Prostate gland (tissue), 2 donors: Measurements from ENCODE around the gene PSEN1. TPM values are rescaled to one million over a fixed set of nuclear protein-coding genes. Genes with fewer than 3 reads are reported as not detected.

ENCODE experiments used
- DNase-seq: peaks from one replicate; pipeline ENCODE4 v3.0.0-alpha.2; 2019; ENCODE audit warnings: low spot score
- H3K27ac ChIP-seq, 2 donors: fragments of 200-600 bp; sonication (generic); 2 replicates each; pipeline ENCODE4 v1.5.1; 2017 to 2019
- H3K27me3 ChIP-seq: fragments of 200-600 bp; sonication (generic); replicated peaks from 2 replicates; pipeline ENCODE4 v1.5.1; 2019; ENCODE audit not compliant: insufficient read depth
- H3K36me3 ChIP-seq, 2 donors: fragments of 200-600 bp; sonication (generic); 1 replicate in 1 of 2; 2 replicates in 1 of 2; pipeline versions ENCODE4 v1.5.1 to v1.8.1; 2017 to 2019
- H3K4me1 ChIP-seq: fragments of 200-600 bp; sonication (generic); replicated peaks from 2 replicates; pipeline ENCODE4 v1.5.1; 2019
- H3K4me3 ChIP-seq, 2 donors: fragments of 200-600 bp; sonication (generic); 2 replicates each; pipeline ENCODE4 v1.5.1; 2017 to 2019
- H3K9me3 ChIP-seq: fragments of 200-600 bp; sonication (generic); 2 replicates; pipeline ENCODE4 v1.5.1; 2017
- CTCF ChIP-seq, 4 experiments: fragments of 200-600 bp in 2 of 4; fragments of 450-650 bp in 2 of 4; sonication (generic) in 2 of 4; IDR thresholded peaks; 1 replicate in 3 of 4; 2 replicates in 1 of 4; pipeline ENCODE4 v1.5.1; 2016 to 2019; ENCODE audit warnings: antibody characterized with exemption in 4 of 4, mild to moderate bottlenecking in 2 of 4, moderate library complexity in 2 of 4
- POLR2A ChIP-seq: fragments of 450-650 bp; IDR thresholded peaks from one replicate; pipeline ENCODE4 v1.6.1; 2016; ENCODE audit warnings: antibody characterized with exemption, mild to moderate bottlenecking
- POLR2AphosphoS5 ChIP-seq: sonication (generic); formaldehyde crosslinking; IDR thresholded peaks from one replicate; pipeline ENCODE4 v1.6.1; 2017; ENCODE audit warnings: antibody characterized with exemption
- WGBS: methylation state at CpG from one replicate; pipeline ENCODE4 v1.1.5; 2018; 5-methylcytosine and 5-hydroxymethylcytosine counted together
- intact Hi-C: fragments of 100-400 bp; cut with DNase I; formaldehyde crosslinking; loops from one replicate; pipeline ENCODE4 v1.14.2; 2022
- total RNA-seq, 2 donors: library from RNA; depleted of rRNA; stranded (reverse); fragments of >200 nt; gene quantifications; one replicate each; pipeline ENCODE4 v1.1.0, GENCODE V29; 2016

Gene PSEN1
- total RNA-seq, 2 donors from 2014 or later = 46.3 to 61.9 TPM

- no peak for TF ChIP-seq POLR2A
- TF ChIP-seq CTCF (IDR thresholded peaks at IDR 0.05) = no peak
- no peak for TF ChIP-seq POLR2AphosphoS5
- intact Hi-C loops = no loop called here
- no peak overlapping the region for H3K27ac ChIP-seq
- no peaks in the 10 kb centered on the region for H3K9me3 ChIP-seq
- H3K4me3 ChIP-seq = no peak overlapping the region
- H3K36me3 ChIP-seq = no peaks in the 10 kb centered on the region
- DNase-seq = no peak
- 90% methylated on average over 9 of the region's 9 CpGs for WGBS
- H3K4me1 ChIP-seq = no peaks in the 10 kb centered on the region
- no peaks in the 10 kb centered on the region for H3K27me3 ChIP-seq
Measured at GRCh38 chr14:73255693-73256225, 119.5 kb downstream of the PSEN1 start.

GRCh38 chr14:73258076-73258475, 121.8 kb downstream of the PSEN1 start:
- TF ChIP-seq POLR2AphosphoS5 (no peak), CTCF (IDR thresholded peaks at IDR 0.05) (no peak), POLR2A (no peak)
- intact Hi-C loops = no loop called here
- H3K36me3 ChIP-seq = no peaks in the 10 kb centered on the region
- H3K27ac ChIP-seq = no peak overlapping the region
- WGBS = 81% methylated on average over 4 of the region's 4 CpGs
- no peak overlapping the region for H3K4me3 ChIP-seq
- no peaks in the 10 kb centered on the region for H3K27me3 ChIP-seq
- no peak for DNase-seq
- no peaks in the 10 kb centered on the region for H3K4me1 ChIP-seq
- no peaks in the 10 kb centered on the region for H3K9me3 ChIP-seq

- intact Hi-C loops = no loop called here
- WGBS = 92% methylated on average over 20 of the region's 20 CpGs
- H3K4me1 ChIP-seq = no peaks in the 10 kb centered on the region
- H3K4me3 ChIP-seq = no peak overlapping the region
- H3K9me3 ChIP-seq = no peaks in the 10 kb centered on the region
- no peaks in the 10 kb centered on the region for H3K36me3 ChIP-seq
- DNase-seq = no peak
- TF ChIP-seq CTCF (IDR thresholded peaks at IDR 0.05) (no peak), POLR2A (no peak), POLR2AphosphoS5 (no peak)
- H3K27ac ChIP-seq = no peak overlapping the region
- H3K27me3 ChIP-seq = no peaks in the 10 kb centered on the region
Measured at GRCh38 chr14:73258845-73259611, 122.7 kb downstream of the PSEN1 start.

- intact Hi-C loops = no loop called here
- WGBS = 86% methylated on average over 9 of the region's 9 CpGs
- H3K36me3 ChIP-seq = no peaks in the 10 kb centered on the region
Measured at GRCh38 chr14:73259837-73260236, 123.5 kb downstream of the PSEN1 start.

More at GRCh38 chr14:73259837-73260236, 123.5 kb downstream of the PSEN1 start:
- no peak for DNase-seq
- no peaks in the 10 kb centered on the region for H3K27me3 ChIP-seq
- H3K9me3 ChIP-seq = no peaks in the 10 kb centered on the region
- H3K27ac ChIP-seq = no peak overlapping the region
- H3K4me1 ChIP-seq = no peaks in the 10 kb centered on the region
- H3K4me3 ChIP-seq = no peak overlapping the region
- TF ChIP-seq POLR2AphosphoS5 (no peak), POLR2A (no peak), CTCF (IDR thresholded peaks at IDR 0.05) (no peak)
